ENCODE measurements around the gene RNU4-1. TPM values are rescaled to one million over a fixed set of nuclear protein-coding genes. Genes with fewer than 3 reads are reported as not detected.
A peak's percentile ranks its signal among the peaks of the same experiment; 100 is the strongest.

Gene RNU4-1
- polyA plus RNA-seq, 3 donors = not detected

DNA sequence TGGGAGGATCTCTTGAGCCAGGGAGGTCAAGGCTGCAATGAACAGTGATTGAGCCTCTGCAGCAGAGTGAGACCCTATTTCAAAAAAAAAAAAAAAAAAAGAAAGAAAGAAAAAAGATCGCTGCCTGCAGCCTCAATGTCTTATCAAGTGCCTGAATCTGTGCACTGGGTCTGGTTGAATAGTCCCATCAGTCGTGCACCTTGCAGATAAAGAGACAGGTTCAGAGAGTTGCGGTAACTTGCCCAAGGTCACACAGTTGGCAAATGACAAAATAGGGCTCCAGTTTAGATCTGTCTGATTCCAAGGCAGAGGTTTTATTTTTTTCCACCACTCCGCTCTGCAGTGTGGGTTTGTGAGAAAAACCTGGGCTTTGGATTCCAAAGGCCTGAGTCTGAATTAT is 35.2 kb upstream of the RNU4-1 start:
- Histone ChIP-seq H3K9me3 (replicated peaks in 1 of 2; ENCODE audit: control insufficient read depth in 1 of 2, insufficient read depth in 1 of 2, low read length in 2 of 2) (no peaks in the 10 kb centered on the region), H3K9ac (ENCODE audit: insufficient read depth, low read length, poor library complexity, severe bottlenecking) (no peak overlapping the region), H3K4me1 (ENCODE audit: control insufficient read depth in 1 of 2, insufficient read depth in 2 of 2, low read length in 2 of 2) (peaks cover 6% of the 10 kb centered on the region in 2 donors), H3K4me3 (replicated peaks in 1 of 3; ENCODE audit: low read depth in 2 of 3, low read length in 3 of 3) (no peak overlapping the region), H3K27ac (ENCODE audit: low read depth in 1 of 2, low read length in 2 of 2) (no peak overlapping the region), H3K79me2 (ENCODE audit: insufficient read depth, low read length) (no peaks in the 10 kb centered on the region), H2AFZ (ENCODE audit: insufficient read depth, low read depth, low read length, poor library complexity, severe bottlenecking) (no peak overlapping the region), H4K20me1 (ENCODE audit: insufficient read depth, low read length) (no peaks in the 10 kb centered on the region), H3K36me3 (replicated peaks in 1 of 2; ENCODE audit: control insufficient read depth in 1 of 2, insufficient read depth in 2 of 2, low read length in 2 of 2) (no peaks in the 10 kb centered on the region), H3K27me3 (ENCODE audit: control insufficient read depth in 2 of 2, insufficient read depth in 2 of 2, low read length in 2 of 2) (no peaks in the 10 kb centered on the region), H3K4me2 (replicated peaks; ENCODE audit: extremely low read depth, low read length, poor library complexity, severe bottlenecking) (no peak overlapping the region)
- Mint-ChIP-seq H3K4me1 (peaks cover 7% of the 10 kb centered on the region), H3K36me3 (no peaks in the 10 kb centered on the region), H3K4me3 (no peak overlapping the region), H3K27ac (no peak overlapping the region), H3K9me3 (no peaks in the 10 kb centered on the region), H3K27me3 (ENCODE audit: low read depth in 3 of 3) (peaks cover 4 to 10% (median 7%) of the 10 kb centered on the region in 3 donors)
- 93% methylated on average over 3 of the region's 4 CpGs for WGBS (ENCODE audit: insufficient coverage)
- intact Hi-C loops (cut with micrococcal nuclease) = no loop called here
- no peak for DNase-seq
- TF ChIP-seq, protein P1, sequence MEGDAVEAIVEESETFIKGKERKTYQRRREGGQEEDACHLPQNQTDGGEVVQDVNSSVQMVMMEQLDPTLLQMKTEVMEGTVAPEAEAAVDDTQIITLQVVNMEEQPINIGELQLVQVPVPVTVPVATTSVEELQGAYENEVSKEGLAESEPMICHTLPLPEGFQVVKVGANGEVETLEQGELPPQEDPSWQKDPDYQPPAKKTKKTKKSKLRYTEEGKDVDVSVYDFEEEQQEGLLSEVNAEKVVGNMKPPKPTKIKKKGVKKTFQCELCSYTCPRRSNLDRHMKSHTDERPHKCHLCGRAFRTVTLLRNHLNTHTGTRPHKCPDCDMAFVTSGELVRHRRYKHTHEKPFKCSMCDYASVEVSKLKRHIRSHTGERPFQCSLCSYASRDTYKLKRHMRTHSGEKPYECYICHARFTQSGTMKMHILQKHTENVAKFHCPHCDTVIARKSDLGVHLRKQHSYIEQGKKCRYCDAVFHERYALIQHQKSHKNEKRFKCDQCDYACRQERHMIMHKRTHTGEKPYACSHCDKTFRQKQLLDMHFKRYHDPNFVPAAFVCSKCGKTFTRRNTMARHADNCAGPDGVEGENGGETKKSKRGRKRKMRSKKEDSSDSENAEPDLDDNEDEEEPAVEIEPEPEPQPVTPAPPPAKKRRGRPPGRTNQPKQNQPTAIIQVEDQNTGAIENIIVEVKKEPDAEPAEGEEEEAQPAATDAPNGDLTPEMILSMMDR (IDR thresholded peaks at IDR 0.05) = no peak

- Histone ChIP-seq H3K27me3 (ENCODE audit: control insufficient read depth in 2 of 2, insufficient read depth in 2 of 2, low read length in 2 of 2) (no peaks in the 10 kb centered on the region), H3K4me2 (replicated peaks; ENCODE audit: extremely low read depth, low read length, poor library complexity, severe bottlenecking) (no peak within 1 kb of the TSS), H3K9ac (ENCODE audit: insufficient read depth, low read length, poor library complexity, severe bottlenecking) (no peak within 1 kb of the TSS), H3K79me2 (ENCODE audit: insufficient read depth, low read length) (no peaks in the 10 kb centered on the region), H3K4me3 (replicated peaks in 1 of 3; ENCODE audit: low read depth in 2 of 3, low read length in 3 of 3) (no peak within 1 kb of the TSS), H4K20me1 (ENCODE audit: insufficient read depth, low read length) (no peaks in the 10 kb centered on the region), H2AFZ (ENCODE audit: insufficient read depth, low read depth, low read length, poor library complexity, severe bottlenecking) (no peak within 1 kb of the TSS), H3K27ac (ENCODE audit: low read depth in 1 of 2, low read length in 2 of 2) (no peak within 1 kb of the TSS), H3K4me1 (ENCODE audit: control insufficient read depth in 1 of 2, insufficient read depth in 2 of 2, low read length in 2 of 2) (peaks cover 6% of the 10 kb centered on the region in 2 donors), H3K36me3 (replicated peaks in 1 of 2; ENCODE audit: control insufficient read depth in 1 of 2, insufficient read depth in 2 of 2, low read length in 2 of 2) (no peaks in the 10 kb centered on the region), H3K9me3 (replicated peaks in 1 of 2; ENCODE audit: control insufficient read depth in 1 of 2, insufficient read depth in 1 of 2, low read length in 2 of 2) (no peaks in the 10 kb centered on the region)
- TF ChIP-seq, protein P1 (IDR thresholded peaks at IDR 0.05) = no peak
- WGBS (ENCODE audit: insufficient coverage) = 98% methylated on average over 4 of the region's 5 CpGs
- Mint-ChIP-seq H3K27ac (peak within 1 kb of the TSS in 1 of 7 donors; percentile 24), H3K4me1 (peaks cover 7% of the 10 kb centered on the region), H3K27me3 (ENCODE audit: low read depth in 3 of 3) (peaks cover 4 to 11% (median 7%) of the 10 kb centered on the region in 3 donors), H3K36me3 (no peaks in the 10 kb centered on the region), H3K4me3 (no peak within 1 kb of the TSS), H3K9me3 (no peaks in the 10 kb centered on the region)
- intact Hi-C loops (cut with micrococcal nuclease) = no loop called here
- DNase-seq = no peak
Observed at GRCh38 chr12:120327593-120327992, 34.6 kb upstream of the RNU4-1 start, which contains the start of gene PLA2G1B. PLA2G1B (minus strand) TSS chr12:120327779; CDS start chr12:120327753, 26 bp downstream.

Data from CD14-positive monocyte (primary cell).